Peyer's patch (tissue), 4 donors: ENCODE data around the gene ACACA.

Experiments
- POLR2A ChIP-seq, 2 donors: fragments of 450-650 bp; IDR thresholded peaks; one replicate each; pipeline ENCODE4 v1.5.1; 2017; ENCODE audit warnings: antibody characterized with exemption in 2 of 2, mild to moderate bottlenecking in 2 of 2, moderate library complexity in 2 of 2
- TF ChIP-seq, protein P1 (sequence below), 6 experiments: fragments of 450-650 bp in 4 of 6; fragments of 200-600 bp in 2 of 6; sonication (generic) in 1 of 6; IDR thresholded peaks; one replicate each; pipeline ENCODE4 v1.5.1; 2017 to 2019; ENCODE audit warnings: antibody characterized with exemption in 6 of 6, mild to moderate bottlenecking in 3 of 6, moderate library complexity in 1 of 6

DNA sequence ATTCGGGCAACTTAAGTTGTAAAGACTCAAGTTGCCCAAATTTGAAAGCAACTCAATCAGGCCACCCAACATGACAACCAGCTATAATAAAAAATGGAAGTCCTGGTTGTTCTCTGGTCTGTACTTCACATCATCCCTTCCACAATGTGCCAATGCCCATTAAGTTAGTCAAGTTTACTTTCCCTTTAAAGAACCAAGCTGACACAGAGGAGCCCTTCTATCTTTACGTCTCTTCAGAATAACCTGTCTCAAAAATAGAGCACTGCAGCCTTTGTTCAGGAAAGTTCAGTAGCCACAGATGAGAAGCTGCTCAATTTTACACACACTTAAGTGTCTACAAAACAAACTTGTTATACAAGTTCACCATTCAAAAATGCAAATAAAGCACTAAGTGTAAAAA is 106.0 kb downstream of the ACACA start:
- TF ChIP-seq, protein P1, sequence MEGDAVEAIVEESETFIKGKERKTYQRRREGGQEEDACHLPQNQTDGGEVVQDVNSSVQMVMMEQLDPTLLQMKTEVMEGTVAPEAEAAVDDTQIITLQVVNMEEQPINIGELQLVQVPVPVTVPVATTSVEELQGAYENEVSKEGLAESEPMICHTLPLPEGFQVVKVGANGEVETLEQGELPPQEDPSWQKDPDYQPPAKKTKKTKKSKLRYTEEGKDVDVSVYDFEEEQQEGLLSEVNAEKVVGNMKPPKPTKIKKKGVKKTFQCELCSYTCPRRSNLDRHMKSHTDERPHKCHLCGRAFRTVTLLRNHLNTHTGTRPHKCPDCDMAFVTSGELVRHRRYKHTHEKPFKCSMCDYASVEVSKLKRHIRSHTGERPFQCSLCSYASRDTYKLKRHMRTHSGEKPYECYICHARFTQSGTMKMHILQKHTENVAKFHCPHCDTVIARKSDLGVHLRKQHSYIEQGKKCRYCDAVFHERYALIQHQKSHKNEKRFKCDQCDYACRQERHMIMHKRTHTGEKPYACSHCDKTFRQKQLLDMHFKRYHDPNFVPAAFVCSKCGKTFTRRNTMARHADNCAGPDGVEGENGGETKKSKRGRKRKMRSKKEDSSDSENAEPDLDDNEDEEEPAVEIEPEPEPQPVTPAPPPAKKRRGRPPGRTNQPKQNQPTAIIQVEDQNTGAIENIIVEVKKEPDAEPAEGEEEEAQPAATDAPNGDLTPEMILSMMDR (IDR thresholded peaks at IDR 0.05): no peak
- TF ChIP-seq POLR2A (IDR thresholded peaks at IDR 0.05): no peak
